Measurements from ENCODE around the gene ATP7A. TPM values are rescaled to one million over a fixed set of nuclear protein-coding genes. Genes with fewer than 3 reads are reported as not detected.
A peak's percentile ranks its signal among the peaks of the same experiment; 100 is the strongest.

Gene ATP7A
- total and polyA plus RNA-seq, 9 of the 15 experiments (the other 6 are each of a cell fraction or from before 2014, with no cell fraction given): 7.8 to 22.7 (median 11.6) TPM

DNA sequence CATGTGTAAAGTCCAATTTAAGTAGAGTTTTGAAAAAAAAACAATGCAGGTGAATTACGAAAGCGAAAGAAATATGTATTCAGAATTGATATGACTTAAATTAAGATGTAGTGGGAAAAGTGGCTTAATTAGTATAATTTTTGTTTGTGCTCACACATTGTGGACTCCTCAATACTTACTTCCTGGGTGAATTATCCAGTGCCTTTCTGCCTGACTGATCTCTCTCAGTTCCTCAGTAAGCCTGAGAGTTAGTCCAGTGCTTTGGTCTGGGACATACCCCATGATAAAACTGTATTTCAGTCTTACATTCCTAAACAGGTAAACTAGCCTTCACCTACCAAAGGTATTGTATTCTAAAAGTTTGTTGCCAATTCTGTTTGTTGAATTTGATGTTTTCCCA, 50.6 kb downstream of the ATP7A start:
- in situ Hi-C loops (cut with MboI): no loop called here
- H3K27me3 ChIP-seq (ENCODE audit: control insufficient read depth in 2 of 2, insufficient read depth in 2 of 2, low read length in 2 of 2): no peaks in the 10 kb centered on the region
- H3K4me2 ChIP-seq (ENCODE audit: insufficient read depth, low read length): no peak overlapping the region
- no peak for DNase-seq (ENCODE audit: extremely low read depth in 1 of 4, low spot score in 3 of 4)
- WGBS (ENCODE audit: insufficient coverage, low coverage, missing lambda C conversion rate): 36% methylated on average over 2 of the region's 2 CpGs
- H3K9me3 ChIP-seq (replicated peaks; ENCODE audit: control insufficient read depth, insufficient read depth, low read depth, low read length): no peaks in the 10 kb centered on the region
- no peaks in the 10 kb centered on the region for H4K20me1 ChIP-seq (replicated peaks; ENCODE audit: control insufficient read depth, insufficient read depth, low read length)
- H3K4me3 ChIP-seq: no peak overlapping the region
- H3K9ac ChIP-seq (ENCODE audit: insufficient read depth in 1 of 2, low read depth in 2 of 2, low read length in 2 of 2): no peak overlapping the region
- TF ChIP-seq ETV1 (tag; conservative IDR thresholded peaks at IDR 0.05; ENCODE audit: low read depth): no peak
- TF ChIP-seq, protein P1, sequence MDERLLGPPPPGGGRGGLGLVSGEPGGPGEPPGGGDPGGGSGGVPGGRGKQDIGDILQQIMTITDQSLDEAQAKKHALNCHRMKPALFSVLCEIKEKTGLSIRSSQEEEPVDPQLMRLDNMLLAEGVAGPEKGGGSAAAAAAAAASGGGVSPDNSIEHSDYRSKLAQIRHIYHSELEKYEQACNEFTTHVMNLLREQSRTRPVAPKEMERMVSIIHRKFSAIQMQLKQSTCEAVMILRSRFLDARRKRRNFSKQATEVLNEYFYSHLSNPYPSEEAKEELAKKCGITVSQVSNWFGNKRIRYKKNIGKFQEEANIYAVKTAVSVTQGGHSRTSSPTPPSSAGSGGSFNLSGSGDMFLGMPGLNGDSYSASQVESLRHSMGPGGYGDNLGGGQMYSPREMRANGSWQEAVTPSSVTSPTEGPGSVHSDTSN (CRISPR knock-in tag; IDR thresholded peaks at IDR 0.05; ENCODE audit: low read depth): no peak
- TF ChIP-seq, protein P1 (tag; conservative IDR thresholded peaks at IDR 0.05; ENCODE audit: low read depth): no peak
- TF ChIP-seq ARNT (IDR thresholded peaks at IDR 0.05): no peak
- no peak for TF ChIP-seq EP400 (IDR thresholded peaks at IDR 0.05)
- TF ChIP-seq, protein P2, sequence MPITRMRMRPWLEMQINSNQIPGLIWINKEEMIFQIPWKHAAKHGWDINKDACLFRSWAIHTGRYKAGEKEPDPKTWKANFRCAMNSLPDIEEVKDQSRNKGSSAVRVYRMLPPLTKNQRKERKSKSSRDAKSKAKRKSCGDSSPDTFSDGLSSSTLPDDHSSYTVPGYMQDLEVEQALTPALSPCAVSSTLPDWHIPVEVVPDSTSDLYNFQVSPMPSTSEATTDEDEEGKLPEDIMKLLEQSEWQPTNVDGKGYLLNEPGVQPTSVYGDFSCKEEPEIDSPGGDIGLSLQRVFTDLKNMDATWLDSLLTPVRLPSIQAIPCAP (CRISPR knock-in tag; IDR thresholded peaks at IDR 0.05; ENCODE audit: borderline replicate concordance): no peak
- no peak for TF ChIP-seq HLTF (IDR thresholded peaks at IDR 0.05)
- no peak for TF ChIP-seq CBX1 (IDR thresholded peaks at IDR 0.05; ENCODE audit: low read depth)
- no peak for TF ChIP-seq ZNF696 (CRISPR knock-in tag; conservative IDR thresholded peaks at IDR 0.05)
- TF ChIP-seq FUS (optimal IDR thresholded peaks at IDR 0.05; ENCODE audit: low read depth, low read length): no peak
- TF ChIP-seq TEAD4 (IDR thresholded peaks at IDR 0.05; ENCODE audit: low read length): no peak
- no peak for TF ChIP-seq TEAD4 (CRISPR knock-in tag; IDR thresholded peaks at IDR 0.05; ENCODE audit: borderline replicate concordance)
- TF ChIP-seq TAF9B (IDR thresholded peaks at IDR 0.05; ENCODE audit: partially characterized antibody): no peak
- no peak for TF ChIP-seq ZSCAN32 (CRISPR knock-in tag; IDR thresholded peaks at IDR 0.05)
- no peak for TF ChIP-seq SMAD4 (CRISPR knock-in tag; conservative IDR thresholded peaks at IDR 0.05)
- no peak for TF ChIP-seq NFATC3 (IDR thresholded peaks at IDR 0.05)
- ChIA-PET POLR2A (no interaction called here), CTCF (ENCODE audit: low intra/inter-chr PET ratio) (no interaction called here)
- peaks cover 71% of the 10 kb centered on the region for H3K79me2 ChIP-seq (ENCODE audit: control insufficient read depth, insufficient read depth, low read length)
- H3K4me1 ChIP-seq (replicated peaks in 1 of 2; ENCODE audit: control insufficient read depth in 2 of 2, insufficient read depth in 2 of 2, low read length in 2 of 2): no peaks in the 10 kb centered on the region; a peak in 2 of 5 replicates
- ATAC-seq: peak; percentile 67
- BruUV-seq (replicated peaks): no TSS peak
- no peaks in the 10 kb centered on the region for H3K36me3 ChIP-seq (ENCODE audit: control insufficient read depth, insufficient read depth, low read length)
- H2AFZ ChIP-seq (ENCODE audit: low read depth, low read length): no peak overlapping the region
- intact Hi-C loops (cut with micrococcal nuclease): loop anchor here (5.0 kb wide), 1 partner anchor 49 kb away; the partner anchor contains the start of gene ATP7A
- FAIRE-seq: no peak
- H3K9me1 ChIP-seq (ENCODE audit: control insufficient read depth, insufficient read depth, low read length): no peaks in the 10 kb centered on the region
- H3K27ac ChIP-seq (ENCODE audit: extremely low read depth, low read depth, low read length): no peak overlapping the region

All from K562 (cell line).